ENCODE measurements around the gene PMM1. TPM values are rescaled to one million over a fixed set of nuclear protein-coding genes. Genes with fewer than 3 reads are reported as not detected.
"Not testable (repeated sequence)": the region's sequence is repeated elsewhere in the genome, so short reads cannot be mapped to it uniquely, and the experiment has no call there.

PMM1 gene
- total RNA-seq (36.4 TPM), polyA plus RNA-seq (ENCODE audit: insufficient read depth, low read depth, low replicate concordance) (127 TPM)
- long read RNA-seq, donor 1, transcript PMM1-201 (8 exons, 1,298 nt) = major isoform, 14 of 21 reads
- long read RNA-seq, donor 1, partial matches to known transcripts = 5 of 21 reads
- long read RNA-seq, donor 1, other reads (novel, unspliced or antisense) = 0 of 21 reads
- long read RNA-seq, donor 2, transcript PMM1-201 (8 exons, 1,298 nt) = major isoform, 35 of 49 reads
- long read RNA-seq, donor 2, partial matches to known transcripts = 10 of 49 reads
- long read RNA-seq, donor 2, other reads (novel, unspliced or antisense) = 0 of 49 reads
- long read RNA-seq, donor 3, transcript PMM1-201 (8 exons, 1,298 nt) = major isoform, 26 of 40 reads
- long read RNA-seq, donor 3, partial matches to known transcripts = 10 of 40 reads
- long read RNA-seq, donor 3, other reads (novel, unspliced or antisense) = 0 of 40 reads
- long read RNA-seq, donor 4, transcript PMM1-201 (8 exons, 1,298 nt) = major isoform, 22 of 28 reads
- long read RNA-seq, donor 4, partial matches to known transcripts = 5 of 28 reads
- long read RNA-seq, donor 4, other reads (novel, unspliced or antisense) = 0 of 28 reads
- long read RNA-seq, donor 5, partial matches to known transcripts = 0 of 4 reads
- long read RNA-seq, donor 5, other reads (novel, unspliced or antisense) = 0 of 4 reads
- long read RNA-seq, donor 6, transcript PMM1-201 (8 exons, 1,298 nt) = major isoform, 12 of 17 reads
- long read RNA-seq, donor 6, partial matches to known transcripts = 5 of 17 reads
- long read RNA-seq, donor 6, other reads (novel, unspliced or antisense) = 0 of 17 reads
- long read RNA-seq, donor 7, transcript PMM1-201 (8 exons, 1,298 nt) = major isoform, 17 of 33 reads
- long read RNA-seq, donor 7, partial matches to known transcripts = 7 of 33 reads
- long read RNA-seq, donor 7, other reads (novel, unspliced or antisense) = 6 of 33 reads
- long read RNA-seq, donor 8, transcript PMM1-201 (8 exons, 1,298 nt) = major isoform, 14 of 23 reads
- long read RNA-seq, donor 8, partial matches to known transcripts = 5 of 23 reads
- long read RNA-seq, donor 8, other reads (novel, unspliced or antisense) = 0 of 23 reads
- long read RNA-seq, donor 9, transcript PMM1-201 (8 exons, 1,298 nt) = major isoform, 14 of 15 reads
- long read RNA-seq, donor 9, partial matches to known transcripts = 0 of 15 reads
- long read RNA-seq, donor 9, other reads (novel, unspliced or antisense) = 0 of 15 reads
- long read RNA-seq, donor 10, transcript PMM1-201 (8 exons, 1,298 nt) = major isoform, 13 of 14 reads
- long read RNA-seq, donor 10, partial matches to known transcripts = 0 of 14 reads
- long read RNA-seq, donor 10, other reads (novel, unspliced or antisense) = 0 of 14 reads

DNA sequence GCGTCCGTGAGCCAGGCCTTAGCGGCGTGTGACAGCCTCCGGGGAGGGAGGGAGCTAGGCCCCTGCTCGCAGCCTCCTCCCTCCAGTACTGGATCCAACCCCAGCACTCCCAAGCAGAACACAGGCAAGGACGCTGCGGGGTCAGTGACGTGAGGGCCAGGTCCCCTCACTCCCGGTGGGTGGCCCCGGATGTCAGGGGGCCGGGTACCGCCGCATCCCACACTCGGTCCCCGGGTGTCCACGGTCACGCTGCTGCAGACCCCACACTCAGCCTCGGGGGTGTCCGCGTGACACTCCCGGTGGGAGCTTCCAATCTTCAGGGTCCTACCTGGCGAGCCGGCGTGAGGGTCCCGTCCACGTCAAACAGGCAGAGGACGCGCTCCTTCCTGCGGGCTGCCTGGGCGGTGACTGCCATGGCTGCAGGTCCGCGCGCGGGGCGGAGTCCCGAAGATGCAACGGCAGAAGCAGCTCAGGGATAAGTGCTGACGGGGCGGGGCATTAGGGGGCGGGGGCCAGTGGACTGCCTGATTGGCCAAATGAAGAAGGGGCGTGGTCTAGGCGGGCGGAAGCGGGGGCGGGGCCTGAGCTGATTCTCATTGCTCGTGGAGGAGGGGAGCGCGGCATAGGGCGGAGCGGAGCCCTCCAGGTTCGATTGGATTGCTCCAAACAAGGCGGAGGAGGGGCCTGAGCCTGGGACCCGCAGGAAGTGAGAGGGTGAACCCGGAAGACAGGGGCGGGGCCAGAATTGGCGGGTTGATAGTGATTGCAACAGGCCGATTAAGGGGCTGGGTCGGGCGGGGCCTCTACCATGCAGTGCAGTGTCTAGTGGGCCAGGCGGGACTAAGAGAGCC is at the start of gene PMM1:
Gene PMM1, minus strand, starts transcription at position 450 of the 851 bp plus-strand sequence. Its CDS starts 35 bp downstream, at position 415.
- peak; percentile 100 for DNase-seq
- peaks cover 0 to 14% (median 4%) of the 10 kb centered on the region in 3 donors for H3K4me1 ChIP-seq (ENCODE audit: control insufficient read depth in 2 of 3, insufficient read depth in 2 of 3, low read depth in 1 of 3, low read length in 3 of 3)
- peak within 1 kb of the TSS; percentile 54 to 68 (median 67) for H3K9ac ChIP-seq (ENCODE audit: low read length in 3 of 3)
- peaks cover 0 to 3% (median 0%) of the 10 kb centered on the region in 3 donors for H3K36me3 ChIP-seq (ENCODE audit: control insufficient read depth in 2 of 3, insufficient read depth in 3 of 3, low read length in 3 of 3)
- intact Hi-C loops (cut with DNase I) = no loop called here
- peak within 1 kb of the TSS; percentile 76 to 85 for H3K27ac ChIP-seq (ENCODE audit: low read depth in 2 of 2, low read length in 2 of 2)
- H3K27me3 ChIP-seq (ENCODE audit: control insufficient read depth, insufficient read depth, low read length) = no peaks in the 10 kb centered on the region
- no peaks in the 10 kb centered on the region for H3K9me3 ChIP-seq (ENCODE audit: control insufficient read depth in 2 of 3, insufficient read depth in 1 of 3, low read length in 3 of 3)
- peak; percentile 95 for FAIRE-seq
- peak within 1 kb of the TSS; percentile 69 to 95 (median 87) for H3K4me3 ChIP-seq (ENCODE audit: low read length in 3 of 3)
- TF ChIP-seq, protein P1, sequence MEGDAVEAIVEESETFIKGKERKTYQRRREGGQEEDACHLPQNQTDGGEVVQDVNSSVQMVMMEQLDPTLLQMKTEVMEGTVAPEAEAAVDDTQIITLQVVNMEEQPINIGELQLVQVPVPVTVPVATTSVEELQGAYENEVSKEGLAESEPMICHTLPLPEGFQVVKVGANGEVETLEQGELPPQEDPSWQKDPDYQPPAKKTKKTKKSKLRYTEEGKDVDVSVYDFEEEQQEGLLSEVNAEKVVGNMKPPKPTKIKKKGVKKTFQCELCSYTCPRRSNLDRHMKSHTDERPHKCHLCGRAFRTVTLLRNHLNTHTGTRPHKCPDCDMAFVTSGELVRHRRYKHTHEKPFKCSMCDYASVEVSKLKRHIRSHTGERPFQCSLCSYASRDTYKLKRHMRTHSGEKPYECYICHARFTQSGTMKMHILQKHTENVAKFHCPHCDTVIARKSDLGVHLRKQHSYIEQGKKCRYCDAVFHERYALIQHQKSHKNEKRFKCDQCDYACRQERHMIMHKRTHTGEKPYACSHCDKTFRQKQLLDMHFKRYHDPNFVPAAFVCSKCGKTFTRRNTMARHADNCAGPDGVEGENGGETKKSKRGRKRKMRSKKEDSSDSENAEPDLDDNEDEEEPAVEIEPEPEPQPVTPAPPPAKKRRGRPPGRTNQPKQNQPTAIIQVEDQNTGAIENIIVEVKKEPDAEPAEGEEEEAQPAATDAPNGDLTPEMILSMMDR (IDR thresholded peaks at IDR 0.05; ENCODE audit: borderline replicate concordance, extremely low read depth, insufficient read depth) = no peak

DNA sequence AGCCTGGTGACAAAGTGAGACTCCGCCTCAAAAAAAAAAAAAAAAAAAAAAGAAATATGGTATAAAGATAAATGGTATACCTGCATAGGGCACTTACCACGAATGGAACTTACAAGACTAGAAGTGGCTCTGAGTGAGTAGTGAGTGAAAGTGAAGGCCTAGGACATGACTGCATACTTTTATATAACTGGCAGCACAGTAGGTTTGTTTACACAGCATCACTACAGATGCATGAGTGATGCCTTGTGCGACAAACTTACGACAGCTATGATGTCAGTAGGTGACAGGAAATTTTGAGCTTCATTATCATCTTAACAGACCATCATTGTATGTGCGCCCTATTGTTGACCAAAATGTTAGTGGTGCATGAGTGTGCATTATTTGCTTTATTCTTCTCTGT is 49.1 kb upstream of the PMM1 start:
- TF ChIP-seq, protein P1 (IDR thresholded peaks at IDR 0.05; ENCODE audit: borderline replicate concordance, extremely low read depth, insufficient read depth) = no peak
- H3K27ac ChIP-seq (ENCODE audit: low read depth in 2 of 2, low read length in 2 of 2) = no peak overlapping the region
- H3K9ac ChIP-seq (ENCODE audit: low read length in 3 of 3) = no peak overlapping the region
- no peak for DNase-seq
- intact Hi-C loops (cut with DNase I) = no loop called here
- H3K4me1 ChIP-seq (ENCODE audit: control insufficient read depth in 2 of 3, insufficient read depth in 2 of 3, low read depth in 1 of 3, low read length in 3 of 3) = no peaks in the 10 kb centered on the region
- FAIRE-seq = no peak
- no peak overlapping the region for H3K4me3 ChIP-seq (ENCODE audit: low read length in 3 of 3)
- no peaks in the 10 kb centered on the region for H3K27me3 ChIP-seq (ENCODE audit: control insufficient read depth, insufficient read depth, low read length)
- no peaks in the 10 kb centered on the region for H3K9me3 ChIP-seq (ENCODE audit: control insufficient read depth in 2 of 3, insufficient read depth in 1 of 3, low read length in 3 of 3)
- H3K36me3 ChIP-seq (ENCODE audit: control insufficient read depth in 2 of 3, insufficient read depth in 3 of 3, low read length in 3 of 3) = peaks cover 21 to 65% (median 38%) of the 10 kb centered on the region in 3 donors

- Histone ChIP-seq H3K36me3 (ENCODE audit: control insufficient read depth in 2 of 3, insufficient read depth in 3 of 3, low read length in 3 of 3) (peaks cover 21 to 63% (median 38%) of the 10 kb centered on the region in 3 donors), H3K4me3 (ENCODE audit: low read length in 3 of 3) (no peak overlapping the region), H3K27me3 (ENCODE audit: control insufficient read depth, insufficient read depth, low read length) (no peaks in the 10 kb centered on the region), H3K4me1 (ENCODE audit: control insufficient read depth in 2 of 3, insufficient read depth in 2 of 3, low read depth in 1 of 3, low read length in 3 of 3) (no peaks in the 10 kb centered on the region), H3K27ac (ENCODE audit: low read depth in 2 of 2, low read length in 2 of 2) (no peak overlapping the region), H3K9ac (ENCODE audit: low read length in 3 of 3) (no peak overlapping the region), H3K9me3 (ENCODE audit: control insufficient read depth in 2 of 3, insufficient read depth in 1 of 3, low read length in 3 of 3) (no peaks in the 10 kb centered on the region)
- FAIRE-seq (no peak), DNase-seq (no peak)
- intact Hi-C loops (cut with DNase I) = no loop called here
- TF ChIP-seq, protein P1 (IDR thresholded peaks at IDR 0.05; ENCODE audit: borderline replicate concordance, extremely low read depth, insufficient read depth) = no peak
Observed at GRCh38 chr22:41638124-41638523, 48.5 kb upstream of the PMM1 start.

- intact Hi-C loops (cut with DNase I); H3K27ac ChIP-seq (ENCODE audit: low read depth in 2 of 2, low read length in 2 of 2); DNase-seq: not testable (repeated sequence)
Observed at GRCh38 chr22:41637623-41638022, 48.0 kb upstream of the PMM1 start.

More at GRCh38 chr22:41637623-41638022, 48.0 kb upstream of the PMM1 start:
- H3K4me1 ChIP-seq (ENCODE audit: control insufficient read depth in 2 of 3, insufficient read depth in 2 of 3, low read depth in 1 of 3, low read length in 3 of 3); FAIRE-seq; H3K27me3 ChIP-seq (ENCODE audit: control insufficient read depth, insufficient read depth, low read length); H3K9ac ChIP-seq (ENCODE audit: low read length in 3 of 3); H3K9me3 ChIP-seq (ENCODE audit: control insufficient read depth in 2 of 3, insufficient read depth in 1 of 3, low read length in 3 of 3); H3K4me3 ChIP-seq (ENCODE audit: low read length in 3 of 3): not testable (repeated sequence)
- peaks cover 21 to 58% (median 35%) of the 10 kb centered on the region in 3 donors for H3K36me3 ChIP-seq (ENCODE audit: control insufficient read depth in 2 of 3, insufficient read depth in 3 of 3, low read length in 3 of 3)
